HL-60 (cell line): ENCODE results near the gene HMX3.
"Not testable (repeated sequence)": the region's sequence is repeated elsewhere in the genome, so short reads cannot be mapped to it uniquely, and the experiment has no call there.

ENCODE experiments used
- DNase-seq, 2 experiments: peaks; one replicate each; pipeline ENCODE4 v3.0.0-alpha.2; 2010 to 2020; ENCODE audit warnings: low read depth in 1 of 2, low spot score in 1 of 2
- H3K27ac ChIP-seq: fragments of 250-450 bp; sonication (Bioruptor Pico); replicated peaks from 2 replicates; pipeline ENCODE4 v1.5.1; 2020; ENCODE audit warnings: mild to moderate bottlenecking, moderate library complexity
- H3K27me3 ChIP-seq: fragments of 250-450 bp; sonication (Bioruptor Pico); 2 replicates; pipeline ENCODE4 v1.5.1; 2021; ENCODE audit warnings: mild to moderate bottlenecking, moderate library complexity; ENCODE audit not compliant: insufficient read depth, poor library complexity, severe bottlenecking
- H3K4me3 ChIP-seq: replicated peaks from 2 replicates; pipeline ENCODE4 v1.5.1; 2011; ENCODE audit warnings: mild to moderate bottlenecking, control low read depth, low read length; ENCODE audit not compliant: insufficient read depth
- GABPA ChIP-seq: IDR thresholded peaks from 2 replicates; pipeline ENCODE4 v1.6.1; 2012; ENCODE audit warnings: low read depth
- POLR2AphosphoS5 ChIP-seq: IDR thresholded peaks from 2 replicates; pipeline ENCODE4 v1.6.1; 2012; ENCODE audit warnings: low read depth
- SPI1 ChIP-seq: IDR thresholded peaks from 2 replicates; pipeline ENCODE4 v1.6.1; 2012; ENCODE audit warnings: low read depth, mild to moderate bottlenecking, borderline replicate concordance
- TF ChIP-seq, protein P1 (sequence below): IDR thresholded peaks from 2 replicates; pipeline ENCODE4 v1.6.1; 2012; ENCODE audit warnings: low read depth; ENCODE audit not compliant: insufficient replicate concordance
- TF ChIP-seq, protein P2 (sequence below): IDR thresholded peaks from one replicate; pipeline ENCODE4 v1.5.1; 2011; ENCODE audit warnings: low read length, control low read depth, inconsistent platforms; ENCODE audit not compliant: insufficient read depth

Gene HMX3

DNA sequence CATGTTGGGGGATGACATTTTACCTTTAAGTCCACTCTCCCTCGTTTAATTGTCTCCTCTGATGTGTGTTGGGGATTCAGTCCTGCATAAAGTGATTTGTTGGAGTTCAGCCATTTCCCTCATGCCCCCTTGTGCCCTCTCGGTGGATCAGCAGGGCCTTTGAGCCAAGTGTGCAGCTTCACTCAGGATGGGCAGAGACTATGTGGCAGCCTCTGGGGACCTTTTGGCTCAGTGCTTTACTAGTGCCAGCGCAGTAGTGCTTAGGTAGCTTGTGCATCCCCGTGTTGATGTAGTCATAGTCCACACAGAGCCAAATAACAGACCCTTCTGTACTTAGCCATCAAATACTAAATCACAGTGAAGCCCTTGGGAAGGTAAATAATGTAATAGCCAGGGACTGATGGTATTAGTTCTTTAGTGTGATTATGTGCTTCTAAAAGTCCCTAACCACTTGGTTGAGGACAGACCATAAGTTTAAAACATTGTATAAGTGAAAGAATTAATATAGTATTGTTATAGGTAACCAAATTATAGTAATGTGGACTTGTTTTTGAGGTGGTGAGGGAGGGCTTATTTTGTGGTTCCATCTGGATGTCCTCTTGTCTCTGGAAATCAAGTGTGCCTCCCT is 29.8 kb downstream of the HMX3 start:
- no peak for DNase-seq
- TF ChIP-seq POLR2AphosphoS5 (no peak), SPI1 (no peak), GABPA (no peak)
- TF ChIP-seq, protein P1, sequence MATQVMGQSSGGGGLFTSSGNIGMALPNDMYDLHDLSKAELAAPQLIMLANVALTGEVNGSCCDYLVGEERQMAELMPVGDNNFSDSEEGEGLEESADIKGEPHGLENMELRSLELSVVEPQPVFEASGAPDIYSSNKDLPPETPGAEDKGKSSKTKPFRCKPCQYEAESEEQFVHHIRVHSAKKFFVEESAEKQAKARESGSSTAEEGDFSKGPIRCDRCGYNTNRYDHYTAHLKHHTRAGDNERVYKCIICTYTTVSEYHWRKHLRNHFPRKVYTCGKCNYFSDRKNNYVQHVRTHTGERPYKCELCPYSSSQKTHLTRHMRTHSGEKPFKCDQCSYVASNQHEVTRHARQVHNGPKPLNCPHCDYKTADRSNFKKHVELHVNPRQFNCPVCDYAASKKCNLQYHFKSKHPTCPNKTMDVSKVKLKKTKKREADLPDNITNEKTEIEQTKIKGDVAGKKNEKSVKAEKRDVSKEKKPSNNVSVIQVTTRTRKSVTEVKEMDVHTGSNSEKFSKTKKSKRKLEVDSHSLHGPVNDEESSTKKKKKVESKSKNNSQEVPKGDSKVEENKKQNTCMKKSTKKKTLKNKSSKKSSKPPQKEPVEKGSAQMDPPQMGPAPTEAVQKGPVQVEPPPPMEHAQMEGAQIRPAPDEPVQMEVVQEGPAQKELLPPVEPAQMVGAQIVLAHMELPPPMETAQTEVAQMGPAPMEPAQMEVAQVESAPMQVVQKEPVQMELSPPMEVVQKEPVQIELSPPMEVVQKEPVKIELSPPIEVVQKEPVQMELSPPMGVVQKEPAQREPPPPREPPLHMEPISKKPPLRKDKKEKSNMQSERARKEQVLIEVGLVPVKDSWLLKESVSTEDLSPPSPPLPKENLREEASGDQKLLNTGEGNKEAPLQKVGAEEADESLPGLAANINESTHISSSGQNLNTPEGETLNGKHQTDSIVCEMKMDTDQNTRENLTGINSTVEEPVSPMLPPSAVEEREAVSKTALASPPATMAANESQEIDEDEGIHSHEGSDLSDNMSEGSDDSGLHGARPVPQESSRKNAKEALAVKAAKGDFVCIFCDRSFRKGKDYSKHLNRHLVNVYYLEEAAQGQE: no peak
- TF ChIP-seq, protein P2, sequence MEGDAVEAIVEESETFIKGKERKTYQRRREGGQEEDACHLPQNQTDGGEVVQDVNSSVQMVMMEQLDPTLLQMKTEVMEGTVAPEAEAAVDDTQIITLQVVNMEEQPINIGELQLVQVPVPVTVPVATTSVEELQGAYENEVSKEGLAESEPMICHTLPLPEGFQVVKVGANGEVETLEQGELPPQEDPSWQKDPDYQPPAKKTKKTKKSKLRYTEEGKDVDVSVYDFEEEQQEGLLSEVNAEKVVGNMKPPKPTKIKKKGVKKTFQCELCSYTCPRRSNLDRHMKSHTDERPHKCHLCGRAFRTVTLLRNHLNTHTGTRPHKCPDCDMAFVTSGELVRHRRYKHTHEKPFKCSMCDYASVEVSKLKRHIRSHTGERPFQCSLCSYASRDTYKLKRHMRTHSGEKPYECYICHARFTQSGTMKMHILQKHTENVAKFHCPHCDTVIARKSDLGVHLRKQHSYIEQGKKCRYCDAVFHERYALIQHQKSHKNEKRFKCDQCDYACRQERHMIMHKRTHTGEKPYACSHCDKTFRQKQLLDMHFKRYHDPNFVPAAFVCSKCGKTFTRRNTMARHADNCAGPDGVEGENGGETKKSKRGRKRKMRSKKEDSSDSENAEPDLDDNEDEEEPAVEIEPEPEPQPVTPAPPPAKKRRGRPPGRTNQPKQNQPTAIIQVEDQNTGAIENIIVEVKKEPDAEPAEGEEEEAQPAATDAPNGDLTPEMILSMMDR: no peak

DNA sequence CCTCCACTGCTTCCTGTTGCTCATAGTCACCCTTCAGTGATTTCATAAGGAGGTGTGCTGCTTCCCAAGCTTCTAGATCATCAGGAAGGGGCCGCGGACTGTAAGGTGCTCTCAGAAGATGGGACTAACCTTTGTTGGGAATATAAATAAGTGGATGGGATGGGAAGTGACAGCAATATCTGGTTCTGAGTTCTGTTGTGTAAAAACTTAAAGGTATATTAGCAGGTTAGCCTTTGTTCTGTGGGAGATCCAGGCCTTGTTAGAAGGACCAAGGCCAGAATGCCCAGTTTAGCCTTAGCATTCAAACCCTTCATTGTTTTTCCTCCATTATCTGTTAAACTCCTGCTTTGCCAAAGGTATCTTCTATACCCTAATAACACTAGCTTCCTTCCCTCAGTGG is 30.8 kb downstream of the HMX3 start:
- Histone ChIP-seq H3K27ac (no peak overlapping the region), H3K4me3 (no peak overlapping the region)
- TF ChIP-seq GABPA (no peak), POLR2AphosphoS5 (no peak)
- TF ChIP-seq, protein P2: no peak

More for the DNA sequence above, 29.8 kb downstream of the HMX3 start:
- no peaks in the 10 kb centered on the region for H3K27me3 ChIP-seq
- H3K4me3 ChIP-seq: no peak overlapping the region
- H3K27ac ChIP-seq: no peak overlapping the region

DNA sequence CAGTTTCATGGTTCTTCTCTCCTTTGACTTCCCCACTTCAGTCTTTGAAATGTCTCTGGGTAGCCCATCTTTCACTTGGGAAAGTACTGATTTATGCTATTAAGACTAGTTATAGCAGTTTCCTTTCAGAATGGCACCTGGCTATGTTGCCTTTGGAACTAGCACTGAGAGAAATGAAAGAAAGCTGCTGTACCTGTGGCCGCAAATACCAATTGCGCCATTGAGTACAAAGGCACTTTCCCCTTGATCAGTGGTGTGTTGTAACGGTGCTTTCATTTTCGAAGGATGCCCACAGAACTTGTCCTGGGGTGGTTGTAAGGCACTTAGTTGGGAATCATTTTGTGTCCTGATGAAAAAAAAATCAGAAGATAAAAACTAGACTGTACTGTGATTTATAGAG is 35.2 kb downstream of the HMX3 start:
- TF ChIP-seq, protein P2: no peak
- no peak for TF ChIP-seq GABPA
- TF ChIP-seq SPI1: no peak
- TF ChIP-seq POLR2AphosphoS5: no peak
- TF ChIP-seq, protein P1: no peak
- no peaks in the 10 kb centered on the region for H3K27me3 ChIP-seq
- H3K27ac ChIP-seq: no peak overlapping the region
- no peak overlapping the region for H3K4me3 ChIP-seq
- DNase-seq: no peak

More for the DNA sequence above, 30.8 kb downstream of the HMX3 start:
- no peaks in the 10 kb centered on the region for H3K27me3 ChIP-seq
- no peak for DNase-seq

DNA sequence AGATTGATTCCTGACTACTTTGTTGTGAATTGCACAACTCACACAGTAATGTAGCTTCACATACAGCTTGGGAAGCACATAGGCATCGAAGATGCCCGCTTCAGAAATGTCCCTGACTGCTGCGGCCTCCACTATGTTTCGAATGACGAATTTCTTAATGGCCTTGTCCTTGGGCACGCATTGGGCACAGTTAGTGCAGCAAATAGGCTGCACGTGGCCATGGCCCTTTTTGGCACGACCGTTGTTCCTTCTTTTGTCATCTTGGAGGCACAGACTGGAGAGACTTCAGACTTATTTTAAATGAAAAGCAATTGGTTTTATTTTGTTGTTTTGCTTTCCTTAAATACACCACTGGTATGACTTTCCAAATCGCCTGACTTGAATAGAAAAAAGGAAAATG is 35.8 kb downstream of the HMX3 start:
- not testable (repeated sequence) for H3K4me3 ChIP-seq, H3K27ac ChIP-seq, H3K27me3 ChIP-seq, DNase-seq
